MM.1S (cell line): ENCODE data around the gene DNAJC17.
A peak's percentile ranks its signal among the peaks of the same experiment; 100 is the strongest.

Experiments used
- DNase-seq: peaks from one replicate; pipeline ENCODE4 v3.0.0-alpha.2; 2015
- H2AFZ ChIP-seq: fragments of 300-600 bp; sonication (generic); 2 replicates; pipeline ENCODE4 v1.6.0; 2016; ENCODE audit warnings: antibody characterized with exemption, low read length
- H3F3A ChIP-seq: fragments of 300-600 bp; sonication (generic); 2 replicates; pipeline ENCODE4 v1.6.1; 2016; ENCODE audit warnings: mild to moderate bottlenecking, antibody characterized with exemption, low read length, moderate library complexity, mixed read lengths; ENCODE audit not compliant: insufficient read depth
- H3K27ac ChIP-seq: fragments of 300-600 bp; sonication (generic); 2 replicates; pipeline ENCODE4 v1.5.1; 2016; ENCODE audit warnings: mild to moderate bottlenecking, low read length
- H3K27me3 ChIP-seq: fragments of 300-600 bp; sonication (generic); replicated peaks from 2 replicates; pipeline ENCODE4 v1.6.0; 2016; ENCODE audit warnings: low read length; ENCODE audit not compliant: insufficient read depth
- H3K36me3 ChIP-seq: fragments of 300-600 bp; sonication (generic); replicated peaks from 2 replicates; pipeline ENCODE4 v1.6.1; 2016; ENCODE audit warnings: mild to moderate bottlenecking, low read length, mixed read lengths; ENCODE audit not compliant: insufficient read depth
- H3K4me1 ChIP-seq: fragments of 300-600 bp; sonication (generic); 2 replicates; pipeline ENCODE4 v1.6.1; 2016; ENCODE audit warnings: low read length, mixed read lengths
- H3K4me2 ChIP-seq: fragments of 300-600 bp; sonication (generic); 2 replicates; pipeline ENCODE4 v1.6.0; 2016; ENCODE audit warnings: low read depth, low read length
- H3K4me3 ChIP-seq: fragments of 300-600 bp; sonication (generic); 2 replicates; pipeline ENCODE4 v1.5.1; 2016; ENCODE audit warnings: low read length, mixed read lengths
- H3K79me2 ChIP-seq: fragments of 300-600 bp; sonication (generic); 2 replicates; pipeline ENCODE4 v1.6.1; 2016; ENCODE audit warnings: mixed run types, low read length, mixed read lengths
- H3K9ac ChIP-seq: fragments of 300-600 bp; sonication (generic); 2 replicates; pipeline ENCODE4 v1.6.1; 2016; ENCODE audit warnings: low read length, mixed read lengths
- H3K9me2 ChIP-seq: fragments of 300-600 bp; sonication (generic); replicated peaks from 2 replicates; pipeline ENCODE4 v1.6.1; 2016; ENCODE audit warnings: mild to moderate bottlenecking, low read length, mixed read lengths; ENCODE audit not compliant: insufficient read depth
- H3K9me3 ChIP-seq: fragments of 300-600 bp; sonication (generic); replicated peaks from 2 replicates; pipeline ENCODE4 v1.6.1; 2016; ENCODE audit warnings: mild to moderate bottlenecking, low read length, mixed read lengths; ENCODE audit not compliant: insufficient read depth
- H4K20me1 ChIP-seq: fragments of 300-600 bp; sonication (generic); 2 replicates; pipeline ENCODE4 v1.6.1; 2016; ENCODE audit warnings: mild to moderate bottlenecking, low read length, moderate library complexity, mixed read lengths; ENCODE audit not compliant: insufficient read depth
- EZH2 ChIP-seq: fragments of 300-600 bp; sonication (generic); optimal IDR thresholded peaks from 2 replicates; pipeline ENCODE3; 2017; ENCODE audit warnings: low read depth, mild to moderate bottlenecking, antibody characterized with exemption, low read length, mixed read lengths
- EZH2phosphoT487 ChIP-seq: fragments of 300-600 bp; sonication (generic); IDR thresholded peaks from 2 replicates; pipeline ENCODE4 v1.6.1; 2018; ENCODE audit warnings: antibody characterized with exemption, low read length
- TF ChIP-seq, protein P1 (sequence below): fragments of 300-600 bp; sonication (generic); IDR thresholded peaks from 2 replicates; pipeline ENCODE4 v1.5.1; 2016; ENCODE audit warnings: antibody characterized with exemption, low read length, mixed read lengths

The DNAJC17 gene

GRCh38 chr15:40787344-40787841 lies 19.9 kb downstream of the DNAJC17 start:
- Histone ChIP-seq H3K4me3 (no peak overlapping the region), H3K9me2 (no peaks in the 10 kb centered on the region), H3K4me1 (peaks cover 2% of the 10 kb centered on the region; the same call in 1 of the 2 replicates), H4K20me1 (no peaks in the 10 kb centered on the region), H3K36me3 (no peaks in the 10 kb centered on the region), H3K27ac (no peak overlapping the region), H3K9me3 (no peaks in the 10 kb centered on the region), H3K27me3 (no peaks in the 10 kb centered on the region), H3F3A (no peaks in the 10 kb centered on the region), H3K79me2 (no peaks in the 10 kb centered on the region), H3K4me2 (no peak overlapping the region), H3K9ac (no peak overlapping the region), H2AFZ (no peak overlapping the region)
- TF ChIP-seq EZH2phosphoT487, result no peak
- TF ChIP-seq, protein P1, sequence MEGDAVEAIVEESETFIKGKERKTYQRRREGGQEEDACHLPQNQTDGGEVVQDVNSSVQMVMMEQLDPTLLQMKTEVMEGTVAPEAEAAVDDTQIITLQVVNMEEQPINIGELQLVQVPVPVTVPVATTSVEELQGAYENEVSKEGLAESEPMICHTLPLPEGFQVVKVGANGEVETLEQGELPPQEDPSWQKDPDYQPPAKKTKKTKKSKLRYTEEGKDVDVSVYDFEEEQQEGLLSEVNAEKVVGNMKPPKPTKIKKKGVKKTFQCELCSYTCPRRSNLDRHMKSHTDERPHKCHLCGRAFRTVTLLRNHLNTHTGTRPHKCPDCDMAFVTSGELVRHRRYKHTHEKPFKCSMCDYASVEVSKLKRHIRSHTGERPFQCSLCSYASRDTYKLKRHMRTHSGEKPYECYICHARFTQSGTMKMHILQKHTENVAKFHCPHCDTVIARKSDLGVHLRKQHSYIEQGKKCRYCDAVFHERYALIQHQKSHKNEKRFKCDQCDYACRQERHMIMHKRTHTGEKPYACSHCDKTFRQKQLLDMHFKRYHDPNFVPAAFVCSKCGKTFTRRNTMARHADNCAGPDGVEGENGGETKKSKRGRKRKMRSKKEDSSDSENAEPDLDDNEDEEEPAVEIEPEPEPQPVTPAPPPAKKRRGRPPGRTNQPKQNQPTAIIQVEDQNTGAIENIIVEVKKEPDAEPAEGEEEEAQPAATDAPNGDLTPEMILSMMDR, result no peak
- TF ChIP-seq EZH2, result no peak
- DNase-seq, result peak; percentile 17

DNA sequence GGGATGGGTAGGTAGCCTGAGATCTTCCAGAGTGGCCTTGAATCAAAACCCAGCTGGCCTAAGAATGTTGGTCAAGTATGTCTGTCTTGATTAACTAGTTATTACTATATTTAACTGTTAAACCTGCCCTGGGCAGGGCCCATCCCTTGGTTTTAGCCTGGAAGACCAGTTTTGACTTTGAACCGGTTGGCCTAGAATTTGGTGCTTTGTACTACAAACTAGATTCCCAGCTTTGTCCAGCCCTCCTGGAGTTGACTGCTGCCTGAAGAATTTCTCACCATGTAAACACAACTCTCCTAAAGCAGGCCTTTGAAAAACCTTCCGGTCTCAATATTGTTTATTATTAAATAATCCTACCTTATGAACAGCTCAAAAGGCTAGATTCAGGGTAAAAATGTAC lies 21.5 kb downstream of the DNAJC17 start:
- Histone ChIP-seq H3K36me3 (no peaks in the 10 kb centered on the region), H3K9ac (no peak overlapping the region), H3K4me3 (no peak overlapping the region), H3K4me2 (no peak overlapping the region), H3F3A (no peaks in the 10 kb centered on the region), H3K9me2 (no peaks in the 10 kb centered on the region), H3K4me1 (peaks cover 4% of the 10 kb centered on the region; the same call in 1 of the 2 replicates), H3K79me2 (no peaks in the 10 kb centered on the region), H3K27ac (no peak overlapping the region), H2AFZ (no peak overlapping the region), H4K20me1 (no peaks in the 10 kb centered on the region), H3K27me3 (no peaks in the 10 kb centered on the region), H3K9me3 (no peaks in the 10 kb centered on the region)
- TF ChIP-seq EZH2phosphoT487, result no peak
- TF ChIP-seq, protein P1, result no peak
- TF ChIP-seq EZH2, result no peak
- DNase-seq, result no peak

DNA sequence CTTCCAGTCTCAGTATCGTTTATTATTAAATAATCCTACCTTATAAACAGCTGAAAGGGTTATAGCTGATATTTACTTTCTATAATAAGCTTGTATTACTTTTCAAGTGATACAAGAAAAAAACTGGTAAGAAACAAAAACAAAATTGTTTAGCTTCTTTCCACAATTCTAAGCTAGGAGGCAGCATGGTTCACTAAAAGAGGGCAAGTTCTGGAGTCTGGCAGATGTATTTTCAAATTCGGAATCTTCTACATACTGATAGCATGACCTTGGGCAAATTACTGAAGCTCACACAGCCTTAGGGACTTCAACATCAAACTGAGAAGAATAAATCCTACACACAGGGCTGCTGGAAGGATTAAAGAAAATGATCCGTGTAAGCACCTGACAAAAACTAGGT lies 22.1 kb downstream of the DNAJC17 start:
- no peak overlapping the region for H3K9ac ChIP-seq
- no peak for DNase-seq
- no peak overlapping the region for H3K27ac ChIP-seq
- H3K27me3 ChIP-seq, result no peaks in the 10 kb centered on the region
- peaks cover 4% of the 10 kb centered on the region; the same call in 1 of the 2 replicates for H3K4me1 ChIP-seq
- no peak for TF ChIP-seq EZH2
- TF ChIP-seq, protein P1, result no peak
- TF ChIP-seq EZH2phosphoT487, result no peak
- H3K36me3 ChIP-seq, result no peaks in the 10 kb centered on the region
- H3F3A ChIP-seq, result no peaks in the 10 kb centered on the region
- H3K4me2 ChIP-seq, result no peak overlapping the region
- H4K20me1 ChIP-seq, result no peaks in the 10 kb centered on the region
- no peaks in the 10 kb centered on the region for H3K9me3 ChIP-seq
- no peaks in the 10 kb centered on the region for H3K79me2 ChIP-seq
- H3K9me2 ChIP-seq, result no peaks in the 10 kb centered on the region
- H2AFZ ChIP-seq, result no peak overlapping the region
- H3K4me3 ChIP-seq, result no peak overlapping the region
